Lower leg skin (tissue), 4 donors: ENCODE measurements around the gene NOL4L. TPM values are rescaled to one million over a fixed set of nuclear protein-coding genes. Genes with fewer than 3 reads are reported as not detected.

ENCODE experiments used
- DNase-seq, 2 donors: peaks; one replicate each; pipeline ENCODE4 v3.0.0-alpha.2; 2019; ENCODE audit warnings: low spot score in 2 of 2
- H3K4me3 ChIP-seq: fragments of 200-600 bp; sonication (generic); 2 replicates; pipeline ENCODE4 v1.5.1; 2017; ENCODE audit warnings: mild to moderate bottlenecking, low read depth; ENCODE audit not compliant: poor library complexity, severe bottlenecking
- CTCF ChIP-seq, 3 donors: fragments of 450-650 bp; IDR thresholded peaks; one replicate each; pipeline ENCODE4 v1.5.1; 2016; ENCODE audit warnings: antibody characterized with exemption in 3 of 3, mild to moderate bottlenecking in 3 of 3, moderate library complexity in 2 of 3
- POLR2A ChIP-seq, 2 donors: fragments of 450-650 bp; IDR thresholded peaks; one replicate each; pipeline ENCODE4 v1.6.1; 2016 to 2017; ENCODE audit warnings: antibody characterized with exemption in 2 of 2, mild to moderate bottlenecking in 1 of 2, moderate library complexity in 1 of 2
- whole genome bisulfite sequencing, 2 donors: methylation state at CpG; one replicate each; pipeline ENCODE4 v1.1.5; 2018; 5-methylcytosine and 5-hydroxymethylcytosine counted together
- intact Hi-C: fragments of 100-400 bp; cut with DNase I; formaldehyde crosslinking; loops from one replicate; pipeline ENCODE4 v1.15.0; 2023; ENCODE audit warnings: low total_unique reads
- total RNA-seq, 4 donors: library from RNA; depleted of rRNA; stranded (reverse); fragments of >200 nt; gene quantifications; one replicate each; pipeline ENCODE4 v1.1.0, GENCODE V29; 2016

The NOL4L gene
- total RNA-seq, 4 donors from 2014 or later: 4.6 to 10.4 (median 7.0) TPM

GRCh38 chr20:32563311-32564272 is 21.5 kb downstream of the NOL4L start:
- WGBS, 2 donors: 75 to 84% methylated on average over 21 to 25 of the region's 25 CpGs
- TF ChIP-seq POLR2A (IDR thresholded peaks at IDR 0.05) (no peak), CTCF (IDR thresholded peaks at IDR 0.05) (no peak)
- DNase-seq: no peak
- intact Hi-C loops: no loop called here
- H3K4me3 ChIP-seq: no peak overlapping the region

GRCh38 chr20:32562495-32562911 is 22.6 kb downstream of the NOL4L start:
- DNase-seq: no peak
- H3K4me3 ChIP-seq: no peak overlapping the region
- TF ChIP-seq POLR2A (IDR thresholded peaks at IDR 0.05): no peak
- TF ChIP-seq CTCF (IDR thresholded peaks at IDR 0.05): no peak
- 36 to 39% methylated on average over 5 of the region's 5 CpGs for WGBS, 2 donors
- intact Hi-C loops: no loop called here

- TF ChIP-seq POLR2A (IDR thresholded peaks at IDR 0.05): no peak
- TF ChIP-seq CTCF (IDR thresholded peaks at IDR 0.05): no peak
- DNase-seq: no peak
- no peak overlapping the region for H3K4me3 ChIP-seq
- intact Hi-C loops: no loop called here
- 21 to 32% methylated on average over 27 of the region's 27 CpGs for WGBS, 2 donors
These were observed 23.9 kb downstream of the NOL4L start for GRCh38 chr20:32560989-32561830.

- no peak for TF ChIP-seq CTCF (IDR thresholded peaks at IDR 0.05)
- TF ChIP-seq POLR2A (IDR thresholded peaks at IDR 0.05): no peak
These were observed 24.6 kb downstream of the NOL4L start for GRCh38 chr20:32560482-32560988.

GRCh38 chr20:32559753-32560380 is 25.3 kb downstream of the NOL4L start:
- intact Hi-C loops: no loop called here
- DNase-seq: no peak
- TF ChIP-seq POLR2A (IDR thresholded peaks at IDR 0.05) (no peak), CTCF (IDR thresholded peaks at IDR 0.05) (no peak)
- no peak overlapping the region for H3K4me3 ChIP-seq
- 67 to 71% methylated on average over 8 to 16 of the region's 21 CpGs for WGBS, 2 donors

More at GRCh38 chr20:32560482-32560988, 24.6 kb downstream of the NOL4L start:
- intact Hi-C loops: no loop called here
- WGBS, 2 donors: 63 to 70% methylated on average over 8 to 9 of the region's 9 CpGs
- H3K4me3 ChIP-seq: no peak overlapping the region
- no peak for DNase-seq
